Medulla oblongata (tissue), 1 donor: ENCODE measurements around the gene C1orf50.
A peak's percentile ranks its signal among the peaks of the same experiment; 100 is the strongest.
"Not testable (repeated sequence)": the region's sequence is repeated elsewhere in the genome, so short reads cannot be mapped to it uniquely, and the experiment has no call there.

Source experiments
- DNase-seq: peaks from one replicate; pipeline ENCODE4 v3.0.0-alpha.2; 2015; ENCODE audit errors: extremely low spot score

The C1orf50 gene

DNA sequence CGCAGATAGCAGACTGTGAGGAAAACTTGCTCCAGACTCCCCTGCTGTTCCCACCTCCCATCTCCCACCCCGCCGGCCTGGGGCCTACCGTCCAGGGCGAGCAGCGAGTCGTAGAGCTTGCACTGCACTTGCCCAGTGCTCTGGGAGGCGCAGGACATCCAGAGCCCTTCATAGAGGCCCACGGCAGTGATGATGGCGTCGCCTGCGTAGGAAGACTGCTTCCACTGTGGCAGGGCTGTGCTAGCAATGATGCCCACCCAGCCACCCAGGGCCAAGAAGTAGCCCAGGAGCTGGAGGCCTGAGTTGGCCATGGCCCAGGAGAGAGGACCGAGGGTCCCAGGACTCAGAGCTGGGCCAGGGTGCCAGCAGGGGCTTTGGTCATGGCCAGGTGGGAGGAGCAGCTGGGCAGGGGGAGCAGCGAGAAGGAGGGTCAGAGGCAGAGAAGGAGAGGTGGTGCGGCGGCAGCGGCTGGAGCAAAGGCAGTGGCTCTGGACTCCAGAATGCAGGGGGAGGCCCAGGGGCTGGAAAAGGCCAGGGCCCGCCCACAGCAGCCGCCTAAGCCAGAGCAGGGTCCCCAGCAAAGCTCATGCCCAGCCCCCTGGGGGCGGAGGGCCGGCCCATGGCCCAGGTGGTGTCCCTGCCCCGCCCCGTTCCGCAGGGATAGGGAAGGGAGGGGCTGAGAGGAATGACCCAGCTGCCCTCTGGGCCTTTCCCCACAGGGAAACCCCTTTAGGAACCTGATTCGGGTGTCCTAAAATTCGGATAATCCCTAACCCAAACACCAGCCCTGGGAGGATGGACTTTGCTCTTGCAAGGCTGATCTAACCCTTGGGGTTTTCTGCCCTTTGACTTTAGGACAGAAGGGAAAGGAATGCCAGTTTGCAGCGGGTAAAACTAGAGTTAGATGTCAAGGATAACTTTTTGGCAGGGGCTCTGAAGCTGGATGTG lies 27.0 kb upstream of the C1orf50 start, which contains the start of gene CLDN19:
Gene CLDN19 (minus strand): TSS at position 484 of the 948 bp plus-strand sequence. CDS start 173 bp downstream, at position 311.
- no peak for DNase-seq

DNA sequence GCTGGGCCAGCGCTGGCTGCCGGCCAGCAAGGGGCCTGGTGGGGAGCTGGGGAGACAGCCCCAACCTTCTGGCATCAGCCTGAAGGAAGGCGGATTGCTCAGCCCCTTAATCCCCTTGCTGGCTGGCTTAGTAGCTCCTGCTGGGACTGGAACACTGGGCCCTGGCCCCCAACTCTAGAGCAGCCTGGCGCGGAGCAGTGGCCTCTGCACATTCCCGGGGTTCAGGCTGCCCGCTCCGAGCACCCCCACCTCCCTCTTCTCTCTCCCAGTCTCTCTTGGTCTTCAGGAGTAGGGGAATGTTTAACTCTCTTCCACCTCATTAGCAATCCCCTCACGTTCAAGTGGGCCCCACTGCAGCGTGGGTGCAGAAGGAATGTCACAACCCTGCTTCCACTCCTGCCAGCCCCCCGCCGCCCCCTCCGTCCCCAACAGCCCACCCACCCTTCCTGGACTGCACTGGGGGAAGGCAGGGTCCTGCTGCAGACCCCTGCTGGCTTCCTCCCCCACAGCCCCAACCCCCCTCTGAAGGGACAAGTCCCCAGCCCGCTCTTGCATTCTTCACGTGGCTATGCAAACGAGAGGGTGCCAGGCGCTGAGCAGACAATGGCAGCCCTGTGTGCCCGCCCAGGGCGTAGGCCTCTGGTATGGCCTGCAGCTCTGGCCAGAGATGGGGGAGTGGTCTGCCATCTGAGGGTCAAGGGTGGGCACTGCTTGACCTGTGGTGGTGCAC lies 26.0 kb upstream of the C1orf50 start:
- peak; percentile 18 for DNase-seq

DNA sequence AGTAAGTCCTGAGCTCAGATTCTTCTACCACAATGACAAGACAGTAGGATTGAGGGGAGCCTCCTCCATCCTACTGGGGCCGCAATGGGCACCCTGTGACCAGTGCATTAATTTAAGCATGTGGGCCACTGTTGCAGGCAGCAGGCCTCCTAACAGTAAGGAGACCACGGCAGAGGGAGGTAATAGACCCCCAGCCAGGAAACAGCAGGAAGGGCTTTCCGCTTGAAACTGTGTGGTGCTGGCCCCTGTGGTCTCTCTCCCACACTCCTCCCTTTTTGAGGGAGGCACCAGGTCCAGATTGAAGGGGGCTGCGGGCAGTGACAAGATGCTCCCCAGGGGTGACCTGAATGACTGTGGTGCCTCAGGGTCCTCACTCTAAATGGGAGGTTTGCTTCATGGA lies 25.3 kb upstream of the C1orf50 start:
- no peak for DNase-seq

DNA sequence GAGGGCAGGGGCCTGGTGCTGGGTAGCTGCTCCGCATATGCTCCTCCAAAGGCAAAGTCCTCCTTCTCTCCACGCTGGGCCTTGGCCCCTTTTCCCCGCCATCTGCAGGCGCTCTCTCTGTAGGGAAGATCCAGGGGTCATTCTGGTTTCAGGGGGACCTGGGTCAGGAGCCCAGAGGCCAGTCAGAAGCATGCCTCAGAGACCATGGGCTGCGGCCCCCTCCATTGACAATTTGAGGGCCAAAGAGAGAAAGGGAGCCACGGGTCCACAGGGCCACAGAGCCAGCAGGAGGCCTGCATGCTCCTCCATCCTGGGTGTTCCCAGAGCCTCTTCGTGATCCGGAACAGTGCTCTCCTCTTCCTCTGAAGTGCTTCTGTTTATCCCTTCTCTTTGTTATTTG lies 24.9 kb upstream of the C1orf50 start:
- DNase-seq = no peak

DNA sequence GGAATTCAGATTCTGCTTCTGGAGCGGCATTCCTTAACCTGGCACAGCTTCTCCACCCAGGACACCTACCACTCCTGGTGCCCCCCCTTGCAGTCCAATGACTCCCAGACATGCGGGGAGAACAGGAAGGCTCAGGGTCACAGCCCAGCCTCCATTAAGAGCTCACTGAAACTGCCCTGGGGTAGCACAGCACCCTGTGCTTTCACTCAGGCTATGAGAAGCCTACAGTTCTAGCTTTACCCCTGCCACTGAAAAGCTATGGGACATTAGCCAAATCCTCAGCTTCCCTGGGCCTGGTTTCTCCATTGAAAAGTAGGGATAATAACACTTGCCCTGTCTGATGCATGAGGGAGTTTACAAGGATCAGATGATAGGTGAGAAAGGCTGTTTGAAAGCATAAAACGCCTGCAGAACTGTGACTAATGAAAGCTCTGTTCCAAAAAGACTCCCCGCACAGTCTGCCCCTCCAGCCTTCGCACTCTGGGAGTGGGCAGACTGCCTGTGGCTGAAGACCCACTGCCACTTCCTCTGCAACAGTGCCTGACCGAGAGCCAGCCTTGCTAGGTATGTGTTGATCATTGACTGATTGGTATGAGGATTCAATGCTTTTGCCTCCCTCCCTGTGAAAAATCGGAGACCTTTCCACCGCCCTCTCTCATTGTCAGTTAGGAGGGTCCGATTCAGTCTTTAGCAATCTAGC lies 24.3 kb upstream of the C1orf50 start:
- no peak for DNase-seq

DNA sequence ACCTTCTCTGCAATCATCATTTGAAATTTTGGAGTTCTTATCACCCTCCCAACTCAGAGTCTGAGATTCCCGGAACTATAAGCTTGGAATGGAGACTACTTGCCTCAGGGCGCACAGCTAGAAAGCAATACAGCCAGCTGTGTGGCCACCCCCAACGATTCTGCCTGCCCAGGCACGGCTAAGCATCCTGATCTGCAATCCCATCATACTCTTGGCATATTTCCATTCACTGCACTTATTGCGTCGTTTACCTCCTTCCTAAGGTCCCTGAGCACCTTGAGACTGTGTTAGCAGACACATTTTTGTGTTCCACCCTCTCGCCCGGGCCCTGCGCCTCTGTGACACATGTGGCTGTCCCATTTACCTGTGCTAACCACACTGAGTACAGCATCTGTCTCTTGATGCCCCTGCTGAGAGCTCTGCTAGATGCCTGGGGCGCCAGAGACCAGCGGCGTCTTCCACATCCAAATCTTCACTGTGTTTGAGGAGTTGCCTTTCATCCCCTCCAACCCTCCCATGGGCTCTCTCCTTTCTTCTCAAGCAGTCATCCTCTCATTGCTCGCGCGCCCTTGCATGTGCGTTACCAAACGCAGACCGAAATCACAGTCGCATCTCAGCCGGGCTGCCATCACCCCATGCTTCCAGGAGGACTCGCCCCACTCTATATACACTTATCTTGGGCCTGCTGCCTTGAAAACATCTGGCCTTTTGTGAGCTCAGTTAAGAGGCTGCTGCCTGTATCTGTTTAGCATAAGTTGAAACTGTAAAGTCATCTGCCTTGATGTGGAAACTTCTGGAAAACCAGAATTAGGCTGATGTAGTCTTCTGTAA lies 23.5 kb upstream of the C1orf50 start:
- DNase-seq = no peak

DNA sequence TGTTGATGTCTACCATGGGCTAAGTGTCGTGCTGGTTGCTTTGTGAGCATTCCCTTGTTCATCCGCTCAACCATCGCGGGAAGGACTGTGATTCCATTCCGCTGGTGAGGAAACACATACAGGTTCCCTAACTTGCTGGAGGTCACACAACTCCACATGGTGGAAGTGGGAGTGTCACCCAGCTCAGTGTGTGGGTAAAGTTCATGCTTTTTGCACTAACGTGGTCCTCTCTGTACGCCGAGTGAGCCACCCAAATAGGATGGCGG lies 23.0 kb upstream of the C1orf50 start:
- no peak for DNase-seq

DNA sequence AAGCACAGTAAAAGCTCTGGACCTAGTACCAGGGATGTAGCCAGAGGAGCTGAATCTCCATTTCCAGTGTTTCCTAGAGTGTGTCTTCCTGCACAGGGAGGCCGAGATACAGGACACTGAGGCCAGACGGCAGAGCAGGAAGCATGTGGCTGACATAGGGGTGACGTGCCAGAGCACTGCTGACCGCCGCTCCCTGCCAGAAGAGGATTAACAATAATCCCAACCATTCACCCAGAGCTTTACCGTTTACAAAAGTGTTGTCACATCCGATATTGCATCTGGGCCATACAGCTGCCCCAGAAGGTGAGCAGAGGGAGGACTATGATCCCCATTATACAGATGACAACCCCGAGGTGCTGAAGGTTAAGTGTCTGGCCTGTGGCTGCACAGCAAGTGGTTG lies 21.2 kb upstream of the C1orf50 start:
- no peak for DNase-seq

DNA sequence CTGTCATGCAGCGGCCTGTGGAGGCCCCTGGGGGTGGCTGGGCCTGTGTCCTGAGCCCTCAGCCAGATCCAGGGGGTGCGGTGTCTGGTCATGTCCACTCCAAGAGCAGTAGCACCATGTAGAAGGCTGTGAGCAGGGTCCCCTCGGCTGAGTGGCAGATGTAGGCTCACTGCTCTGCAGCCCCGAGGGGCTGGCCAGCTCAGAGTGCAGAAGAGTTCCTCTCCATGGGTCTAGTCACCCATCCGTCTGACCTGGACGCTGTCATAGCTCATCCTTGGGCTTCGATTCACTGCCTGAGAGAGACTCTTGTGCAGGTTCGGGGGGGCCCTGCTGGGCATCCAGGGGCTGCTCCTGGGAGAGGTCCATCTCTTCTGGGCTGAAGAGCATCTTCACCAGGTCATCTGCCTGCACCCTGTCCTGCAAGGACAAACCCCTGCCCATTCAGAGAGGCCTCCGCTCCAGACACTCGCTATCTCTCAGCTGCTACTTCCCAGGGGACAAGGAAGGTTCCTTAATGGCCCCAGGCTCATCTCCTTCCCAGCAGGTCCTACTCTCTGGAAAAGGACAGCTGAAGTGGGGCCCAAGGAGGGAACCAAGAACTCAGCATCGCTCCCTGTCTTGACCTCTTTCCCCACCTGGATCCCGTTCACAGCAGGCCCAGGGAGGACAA lies 20.5 kb upstream of the C1orf50 start:
- DNase-seq = no peak

DNA sequence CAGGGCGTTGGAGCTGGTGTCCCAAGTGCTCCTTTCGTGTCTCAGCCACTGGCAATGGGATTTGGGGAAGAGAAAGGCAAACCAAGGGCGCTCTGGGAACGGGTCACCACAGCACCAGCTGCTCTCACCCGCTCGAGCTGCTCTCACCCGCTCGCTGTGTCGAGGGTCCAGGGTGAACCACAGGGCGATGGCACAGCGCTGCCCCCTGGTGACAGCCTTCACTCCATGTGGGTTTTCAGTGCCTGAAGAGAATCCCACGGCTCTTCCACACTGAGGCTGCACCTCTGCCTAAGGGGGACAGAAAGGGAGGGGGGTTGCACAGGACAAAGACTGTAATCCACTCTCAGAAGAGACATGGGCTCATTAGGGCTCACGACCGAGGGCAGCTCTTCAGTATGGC lies 19.9 kb upstream of the C1orf50 start:
- DNase-seq = peak; percentile 45

DNA sequence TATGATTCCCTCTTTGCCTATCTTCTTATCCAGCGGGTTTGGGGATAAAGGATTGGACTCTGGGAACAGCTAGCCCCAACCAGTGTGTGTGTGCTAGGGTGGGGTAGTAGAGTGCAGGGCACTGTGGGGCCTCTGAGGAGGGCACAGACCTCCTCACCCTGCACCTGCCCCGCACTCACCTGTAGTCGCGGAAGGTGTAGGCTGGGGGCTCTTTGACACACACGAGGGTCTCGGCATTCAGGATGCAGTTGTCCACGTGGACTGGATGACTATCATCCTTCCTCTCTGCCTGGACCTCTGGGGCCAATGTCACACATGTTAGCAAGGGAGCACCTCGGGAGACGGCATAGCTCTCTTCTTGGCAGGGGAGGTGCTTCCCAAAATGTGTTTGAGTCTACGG lies 19.0 kb upstream of the C1orf50 start:
- no peak for DNase-seq

DNA sequence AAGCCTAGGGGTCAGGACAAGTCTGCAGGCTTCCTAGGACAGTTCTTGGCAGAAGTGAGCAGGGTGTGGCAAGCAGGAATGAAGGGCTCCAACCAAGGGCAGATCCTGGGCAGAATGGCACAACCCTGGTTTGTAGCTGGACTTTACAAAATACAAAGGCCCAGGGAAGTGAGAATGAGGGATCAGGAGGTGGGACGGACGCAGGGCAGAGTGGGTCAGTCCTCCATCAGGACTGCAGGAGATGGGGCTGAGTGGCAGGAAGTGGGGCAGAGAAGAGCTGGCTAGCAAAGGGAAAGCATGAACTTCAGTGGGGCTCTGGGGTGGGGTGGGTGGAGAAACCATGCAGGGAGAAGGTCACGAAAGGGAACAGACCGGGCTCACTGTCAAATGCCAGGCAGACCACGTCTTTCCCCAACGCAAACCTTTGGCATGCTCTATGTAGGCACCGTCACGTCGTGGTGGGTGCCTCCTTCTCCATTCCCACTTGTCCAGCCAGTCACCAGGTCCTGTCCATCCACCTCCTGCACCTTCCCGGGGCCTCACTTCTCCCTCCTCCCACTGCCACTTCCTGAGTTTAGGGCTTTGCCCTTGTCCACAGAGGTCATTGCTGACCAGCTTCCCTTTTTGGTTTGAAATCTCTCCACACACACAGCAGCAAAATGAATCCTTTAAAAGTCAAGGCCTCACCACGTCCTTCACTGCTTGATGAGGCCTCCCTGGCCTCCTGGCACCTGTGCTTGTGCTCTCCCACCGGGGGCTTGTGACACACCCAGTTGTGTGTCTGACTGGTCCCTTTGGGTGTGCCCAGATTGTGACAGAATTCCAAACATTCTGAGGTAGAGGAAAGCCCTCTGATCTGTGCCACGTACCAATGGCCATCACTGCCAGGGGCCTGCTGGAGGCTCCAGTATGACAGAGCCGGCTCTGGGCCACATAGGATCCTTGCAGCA lies 18.3 kb upstream of the C1orf50 start:
- no peak for DNase-seq

DNA sequence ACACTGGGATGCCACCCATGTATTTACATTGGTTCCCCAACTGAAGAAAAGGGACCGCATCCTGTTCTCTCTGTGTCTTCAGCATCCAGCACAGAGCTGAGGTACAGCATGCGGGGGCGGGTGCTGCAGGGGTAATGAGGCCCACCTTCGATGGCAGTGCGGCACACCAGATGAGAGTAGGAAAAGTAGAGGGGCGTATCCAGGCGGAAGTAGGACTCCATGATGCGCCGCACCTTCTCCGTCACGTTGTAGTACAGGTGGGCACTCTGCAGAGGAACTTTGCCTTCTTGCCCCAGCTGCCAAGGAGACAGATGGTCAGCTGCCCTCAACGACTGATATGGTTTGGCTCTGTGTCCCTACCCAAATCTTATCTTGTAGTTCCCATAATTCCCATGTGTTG lies 17.0 kb upstream of the C1orf50 start:
- no peak for DNase-seq

DNA sequence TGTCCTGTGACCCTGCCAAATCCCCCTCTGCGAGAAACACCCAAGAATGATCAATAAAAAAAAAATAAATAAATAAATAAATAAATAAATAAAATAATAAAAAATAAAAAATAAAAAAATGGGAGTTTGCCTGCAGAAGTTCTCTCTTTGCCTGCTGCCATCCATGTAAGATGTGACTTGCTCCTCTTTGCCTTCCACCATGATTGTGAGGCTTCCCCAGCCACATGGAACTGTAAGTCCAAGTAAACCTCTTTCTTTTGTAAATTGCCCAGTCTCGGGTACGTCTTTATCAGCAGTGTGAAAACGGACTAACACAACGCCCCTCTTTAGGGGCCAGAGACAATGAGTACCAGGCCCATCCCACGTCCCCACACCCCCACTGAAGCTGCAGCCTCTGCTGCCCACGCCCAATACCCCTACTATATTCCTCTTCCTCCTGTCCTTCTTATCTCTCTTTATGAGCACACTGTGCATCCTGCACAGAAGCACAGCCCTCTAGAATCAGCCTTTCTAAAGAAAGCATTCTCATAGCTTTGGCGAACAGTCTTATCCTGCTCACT lies 15.5 kb upstream of the C1orf50 start:
- not testable (repeated sequence) for DNase-seq

DNA sequence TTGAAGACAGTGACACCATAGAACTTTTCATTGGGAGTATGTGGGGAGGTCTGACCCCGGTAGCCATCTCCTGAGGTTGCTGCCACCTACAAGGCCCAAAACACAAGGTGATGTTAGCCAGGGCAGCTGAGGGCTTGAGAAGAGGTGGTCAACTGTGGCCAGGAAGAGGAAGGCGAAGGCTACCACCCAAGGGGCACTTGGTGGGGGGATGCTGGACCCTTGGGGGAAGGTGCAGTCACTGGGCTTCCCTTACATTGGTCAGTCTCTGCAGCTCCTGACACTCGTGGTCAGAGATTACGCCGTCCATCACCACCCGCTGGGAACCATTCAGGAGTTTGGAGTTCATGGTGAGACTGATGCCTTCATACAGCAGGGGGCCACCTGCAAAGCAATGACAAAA lies 14.8 kb upstream of the C1orf50 start:
- no peak for DNase-seq

DNA sequence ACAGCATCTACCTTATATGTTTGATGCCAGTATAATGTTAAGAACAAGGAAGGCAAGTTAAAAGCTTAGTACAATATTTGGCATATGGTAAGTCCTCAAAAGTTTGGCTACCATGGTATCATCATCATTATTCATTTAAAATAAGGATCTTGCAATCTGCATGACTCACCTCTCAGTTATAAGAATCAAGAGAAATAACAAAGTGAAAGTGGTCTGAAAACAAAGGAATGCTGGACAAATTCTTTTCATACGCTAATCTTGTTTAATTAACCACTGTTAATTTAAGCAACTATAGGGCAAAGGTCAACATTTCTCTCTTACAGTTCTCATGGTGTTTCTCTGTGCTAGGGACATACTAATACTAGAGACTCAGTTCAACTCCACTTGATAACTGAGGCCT lies 14.0 kb upstream of the C1orf50 start:
- no peak for DNase-seq

DNA sequence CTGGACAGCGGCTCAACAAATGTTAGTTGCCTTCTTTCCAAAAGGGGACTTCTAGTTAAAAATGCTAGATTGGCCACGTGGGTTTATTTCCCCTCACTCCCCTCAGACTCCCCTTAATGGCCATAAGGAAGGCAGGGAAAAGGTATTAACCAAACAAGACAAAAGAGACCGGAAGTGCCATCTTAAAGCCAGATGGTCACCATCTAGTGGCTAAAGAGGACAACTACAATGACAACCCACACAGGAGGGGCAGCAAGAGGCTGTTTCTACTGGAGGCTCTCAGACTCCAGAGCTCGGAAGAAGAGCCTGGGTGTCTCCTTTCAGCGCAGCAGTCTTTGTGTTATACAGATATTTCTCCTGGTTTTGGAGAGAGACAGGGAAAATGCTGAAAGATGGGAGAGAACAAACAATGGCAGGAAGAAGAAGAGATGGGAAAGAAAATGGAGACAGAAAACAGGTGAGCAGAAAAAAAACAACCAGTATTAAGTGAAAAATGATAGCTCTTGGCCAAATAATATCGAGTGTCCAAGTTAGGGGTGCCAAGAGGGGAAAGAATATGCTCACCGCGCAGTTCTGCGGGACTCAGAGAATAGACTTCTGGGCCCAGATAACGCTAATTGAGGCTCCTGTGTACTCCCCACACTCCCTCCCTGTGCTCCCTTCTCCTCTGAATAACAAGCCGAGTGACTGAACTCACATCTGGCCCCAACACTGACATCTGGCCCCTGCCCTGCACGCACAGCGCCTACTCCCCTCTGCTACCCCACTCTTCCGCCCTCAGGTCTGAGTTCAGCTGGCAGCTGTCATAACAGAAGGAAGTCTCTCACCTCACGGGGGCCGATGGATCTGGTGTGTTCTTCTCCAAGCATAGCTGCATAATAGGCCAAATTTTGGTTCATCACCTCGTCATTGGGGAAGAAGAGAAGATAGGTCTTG lies 9.8 kb upstream of the C1orf50 start:
- peak; percentile 55 for DNase-seq

DNA sequence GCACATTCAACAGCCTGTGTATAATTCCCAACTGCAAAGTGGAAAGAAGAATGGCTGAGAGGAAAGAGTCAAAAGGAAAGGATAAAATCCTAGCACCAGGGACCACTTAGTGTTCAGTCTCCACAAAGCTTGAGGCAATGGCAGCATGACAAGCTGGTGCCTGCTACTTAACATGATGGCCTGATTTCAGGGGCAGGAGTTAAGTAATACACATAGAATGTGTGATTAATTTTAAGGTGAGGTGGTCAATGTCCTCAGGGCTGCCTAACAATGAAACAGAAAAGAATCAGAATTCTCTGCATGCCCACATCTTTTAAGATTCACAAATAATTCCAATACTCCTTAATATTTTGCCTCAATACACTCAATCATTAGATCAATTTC lies 9.2 kb upstream of the C1orf50 start:
- no peak for DNase-seq

DNA sequence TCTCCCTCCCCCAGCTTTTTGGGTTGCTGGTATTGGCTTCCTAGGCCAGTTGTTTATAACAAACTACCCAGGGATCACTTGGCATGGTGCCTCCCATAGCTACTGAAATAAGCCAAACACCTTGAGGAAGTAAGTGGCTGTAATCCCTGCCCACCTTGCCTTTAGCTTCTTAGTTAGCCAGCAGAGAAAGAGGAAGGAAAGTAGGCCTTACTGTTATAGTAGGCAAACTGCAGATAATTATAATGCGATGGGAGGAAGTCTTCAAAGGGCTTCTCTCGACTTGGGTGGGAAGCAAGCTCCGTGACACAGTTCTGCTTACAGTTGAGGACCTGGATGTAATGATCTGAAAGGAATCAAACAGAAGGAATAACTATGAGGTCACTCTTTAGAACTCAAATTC lies 8.4 kb upstream of the C1orf50 start:
- DNase-seq = no peak
